ENCODE data around the gene CTBS.

CTBS gene

GRCh38 chr1:84583648-84584047 is 9.4 kb upstream of the CTBS start:
- peaks cover 5% of the 10 kb centered on the region for H3K4me1 ChIP-seq (ENCODE audit: control insufficient read depth, insufficient read depth, low read length)
- no peaks in the 10 kb centered on the region for H3K9me3 ChIP-seq (ENCODE audit: control insufficient read depth, insufficient read depth, low read length)
- no peak overlapping the region for H3K4me3 ChIP-seq (ENCODE audit: low read depth, low read length)
- no peaks in the 10 kb centered on the region for H3K36me3 ChIP-seq (ENCODE audit: control insufficient read depth, insufficient read depth, low read length)
- H3K27me3 ChIP-seq (ENCODE audit: control insufficient read depth, insufficient read depth, low read length), result no peaks in the 10 kb centered on the region
- no peak overlapping the region for H3K9ac ChIP-seq (ENCODE audit: low read depth, low read length)

GRCh38 chr1:84582802-84583587 is 8.8 kb upstream of the CTBS start:
- Histone ChIP-seq H3K36me3 (ENCODE audit: control insufficient read depth, insufficient read depth, low read length) (no peaks in the 10 kb centered on the region), H3K4me1 (ENCODE audit: control insufficient read depth, insufficient read depth, low read length) (peaks cover 5% of the 10 kb centered on the region), H3K9me3 (ENCODE audit: control insufficient read depth, insufficient read depth, low read length) (no peaks in the 10 kb centered on the region), H3K27me3 (ENCODE audit: control insufficient read depth, insufficient read depth, low read length) (no peaks in the 10 kb centered on the region), H3K9ac (ENCODE audit: low read depth, low read length) (no peak overlapping the region), H3K4me3 (ENCODE audit: low read depth, low read length) (no peak overlapping the region)

- H3K36me3 ChIP-seq (ENCODE audit: control insufficient read depth, insufficient read depth, low read length), result no peaks in the 10 kb centered on the region
These were observed 7.4 kb upstream of the CTBS start for GRCh38 chr1:84581648-84582047.

GRCh38 chr1:84574936-84575335 is 696 bp upstream of the CTBS start:
- Histone ChIP-seq H3K9me3 (ENCODE audit: control insufficient read depth, insufficient read depth, low read length) (no peaks in the 10 kb centered on the region), H3K36me3 (ENCODE audit: control insufficient read depth, insufficient read depth, low read length) (no peaks in the 10 kb centered on the region), H3K27me3 (ENCODE audit: control insufficient read depth, insufficient read depth, low read length) (peaks cover 6% of the 10 kb centered on the region), H3K4me3 (ENCODE audit: low read depth, low read length) (peak overlapping the region; percentile 82), H3K9ac (ENCODE audit: low read depth, low read length) (no peak overlapping the region), H3K4me1 (ENCODE audit: control insufficient read depth, insufficient read depth, low read length) (peaks cover 16% of the 10 kb centered on the region)

More at GRCh38 chr1:84581648-84582047, 7.4 kb upstream of the CTBS start:
- Histone ChIP-seq H3K9ac (ENCODE audit: low read depth, low read length) (no peak overlapping the region), H3K4me3 (ENCODE audit: low read depth, low read length) (no peak overlapping the region), H3K4me1 (ENCODE audit: control insufficient read depth, insufficient read depth, low read length) (peaks cover 5% of the 10 kb centered on the region), H3K27me3 (ENCODE audit: control insufficient read depth, insufficient read depth, low read length) (no peaks in the 10 kb centered on the region), H3K9me3 (ENCODE audit: control insufficient read depth, insufficient read depth, low read length) (no peaks in the 10 kb centered on the region)

GRCh38 chr1:84573481-84573966 is 716 bp downstream of the CTBS start:
- peak overlapping the region; percentile 57 for H3K9ac ChIP-seq (ENCODE audit: low read depth, low read length)
- no peaks in the 10 kb centered on the region for H3K36me3 ChIP-seq (ENCODE audit: control insufficient read depth, insufficient read depth, low read length)
- peak overlapping the region; percentile 72 for H3K4me3 ChIP-seq (ENCODE audit: low read depth, low read length)
- H3K27me3 ChIP-seq (ENCODE audit: control insufficient read depth, insufficient read depth, low read length), result peaks cover 6% of the 10 kb centered on the region
- peaks cover 16% of the 10 kb centered on the region for H3K4me1 ChIP-seq (ENCODE audit: control insufficient read depth, insufficient read depth, low read length)
- H3K9me3 ChIP-seq (ENCODE audit: control insufficient read depth, insufficient read depth, low read length), result no peaks in the 10 kb centered on the region

GRCh38 chr1:84571150-84571535 is 3.1 kb downstream of the CTBS start:
- no peak overlapping the region for H3K9ac ChIP-seq (ENCODE audit: low read depth, low read length)
- no peaks in the 10 kb centered on the region for H3K36me3 ChIP-seq (ENCODE audit: control insufficient read depth, insufficient read depth, low read length)
- H3K4me1 ChIP-seq (ENCODE audit: control insufficient read depth, insufficient read depth, low read length), result peaks cover 16% of the 10 kb centered on the region

GRCh38 chr1:84570436-84571149 is 3.6 kb downstream of the CTBS start:
- H3K4me1 ChIP-seq (ENCODE audit: control insufficient read depth, insufficient read depth, low read length), result peaks cover 16% of the 10 kb centered on the region
- H3K4me3 ChIP-seq (ENCODE audit: low read depth, low read length), result no peak overlapping the region
- H3K27me3 ChIP-seq (ENCODE audit: control insufficient read depth, insufficient read depth, low read length), result peaks cover 6% of the 10 kb centered on the region
- no peaks in the 10 kb centered on the region for H3K9me3 ChIP-seq (ENCODE audit: control insufficient read depth, insufficient read depth, low read length)
- no peak overlapping the region for H3K9ac ChIP-seq (ENCODE audit: low read depth, low read length)
- no peaks in the 10 kb centered on the region for H3K36me3 ChIP-seq (ENCODE audit: control insufficient read depth, insufficient read depth, low read length)

More at GRCh38 chr1:84571150-84571535, 3.1 kb downstream of the CTBS start:
- Histone ChIP-seq H3K27me3 (ENCODE audit: control insufficient read depth, insufficient read depth, low read length) (peaks cover 6% of the 10 kb centered on the region), H3K9me3 (ENCODE audit: control insufficient read depth, insufficient read depth, low read length) (no peaks in the 10 kb centered on the region), H3K4me3 (ENCODE audit: low read depth, low read length) (no peak overlapping the region)

- H3K4me1 ChIP-seq (ENCODE audit: control insufficient read depth, insufficient read depth, low read length), result peaks cover 13% of the 10 kb centered on the region
- H3K9ac ChIP-seq (ENCODE audit: low read depth, low read length), result no peak overlapping the region
- no peaks in the 10 kb centered on the region for H3K9me3 ChIP-seq (ENCODE audit: control insufficient read depth, insufficient read depth, low read length)
- no peaks in the 10 kb centered on the region for H3K36me3 ChIP-seq (ENCODE audit: control insufficient read depth, insufficient read depth, low read length)
- H3K27me3 ChIP-seq (ENCODE audit: control insufficient read depth, insufficient read depth, low read length), result no peaks in the 10 kb centered on the region
- H3K4me3 ChIP-seq (ENCODE audit: low read depth, low read length), result no peak overlapping the region
These were observed 5.0 kb downstream of the CTBS start for GRCh38 chr1:84569216-84569615.

- Histone ChIP-seq H3K4me3 (ENCODE audit: low read depth, low read length) (no peak overlapping the region), H3K27me3 (ENCODE audit: control insufficient read depth, insufficient read depth, low read length) (no peaks in the 10 kb centered on the region), H3K9me3 (ENCODE audit: control insufficient read depth, insufficient read depth, low read length) (no peaks in the 10 kb centered on the region)
These were observed 23.4 kb downstream of the CTBS start for GRCh38 chr1:84550826-84551225.

GRCh38 chr1:84541679-84542078 is 32.6 kb downstream of the CTBS start:
- Histone ChIP-seq H3K27me3 (ENCODE audit: control insufficient read depth, insufficient read depth, low read length) (no peaks in the 10 kb centered on the region), H3K4me3 (ENCODE audit: low read depth, low read length) (no peak overlapping the region), H3K36me3 (ENCODE audit: control insufficient read depth, insufficient read depth, low read length) (no peaks in the 10 kb centered on the region), H3K9ac (ENCODE audit: low read depth, low read length) (no peak overlapping the region), H3K4me1 (ENCODE audit: control insufficient read depth, insufficient read depth, low read length) (no peaks in the 10 kb centered on the region), H3K9me3 (ENCODE audit: control insufficient read depth, insufficient read depth, low read length) (no peaks in the 10 kb centered on the region)

More at GRCh38 chr1:84550826-84551225, 23.4 kb downstream of the CTBS start:
- H3K4me1 ChIP-seq (ENCODE audit: control insufficient read depth, insufficient read depth, low read length), result no peaks in the 10 kb centered on the region
- H3K9ac ChIP-seq (ENCODE audit: low read depth, low read length), result no peak overlapping the region
- H3K36me3 ChIP-seq (ENCODE audit: control insufficient read depth, insufficient read depth, low read length), result no peaks in the 10 kb centered on the region

- no peaks in the 10 kb centered on the region for H3K36me3 ChIP-seq (ENCODE audit: control insufficient read depth, insufficient read depth, low read length)
- no peak overlapping the region for H3K9ac ChIP-seq (ENCODE audit: low read depth, low read length)
- no peak overlapping the region for H3K4me3 ChIP-seq (ENCODE audit: low read depth, low read length)
- H3K4me1 ChIP-seq (ENCODE audit: control insufficient read depth, insufficient read depth, low read length), result no peaks in the 10 kb centered on the region
- no peaks in the 10 kb centered on the region for H3K9me3 ChIP-seq (ENCODE audit: control insufficient read depth, insufficient read depth, low read length)
- no peaks in the 10 kb centered on the region for H3K27me3 ChIP-seq (ENCODE audit: control insufficient read depth, insufficient read depth, low read length)
These were observed 33.5 kb downstream of the CTBS start for GRCh38 chr1:84540759-84541158.

- H3K9me3 ChIP-seq (ENCODE audit: control insufficient read depth, insufficient read depth, low read length), result no peaks in the 10 kb centered on the region
- H3K36me3 ChIP-seq (ENCODE audit: control insufficient read depth, insufficient read depth, low read length), result no peaks in the 10 kb centered on the region
- H3K4me3 ChIP-seq (ENCODE audit: low read depth, low read length), result no peak overlapping the region
- no peak overlapping the region for H3K9ac ChIP-seq (ENCODE audit: low read depth, low read length)
- H3K4me1 ChIP-seq (ENCODE audit: control insufficient read depth, insufficient read depth, low read length), result no peaks in the 10 kb centered on the region
- H3K27me3 ChIP-seq (ENCODE audit: control insufficient read depth, insufficient read depth, low read length), result no peaks in the 10 kb centered on the region
These were observed 34.3 kb downstream of the CTBS start for GRCh38 chr1:84539972-84540371.

Data from iPS-15b (cell line).